Natural killer cell (primary cell): Measurements from ENCODE around the gene SCRT2. TPM values are rescaled to one million over a fixed set of nuclear protein-coding genes. Genes with fewer than 3 reads are reported as not detected.

Experiments
- ATAC-seq, 3 donors: fragments of 150-1000 bp in 2 of 3; fragments of 200-7000 bp in 1 of 3; cut with Tn5 transposase; 1 replicate in 1 of 3; 2 replicates in 2 of 3; pipeline ENCODE4 v1.10.0; 2021; ENCODE audit warnings: mild to moderate bottlenecking in 2 of 3, moderate library complexity in 2 of 3
- DNase-seq, 2 donors: peaks; one replicate each; pipeline versions ENCODE4 v3.0.0 to v3.0.0-alpha.2; 2013 to 2021; ENCODE audit warnings: mixed read lengths in 1 of 2
- H3K27ac ChIP-seq: one replicate; pipeline ENCODE4 v1.5.1; 2013; ENCODE audit warnings: mild to moderate bottlenecking, low read length
- H3K27me3 ChIP-seq: one replicate; pipeline ENCODE4 v1.6.1; 2013; ENCODE audit warnings: low read length; ENCODE audit not compliant: control insufficient read depth, insufficient read depth
- H3K36me3 ChIP-seq: one replicate; pipeline ENCODE4 v1.6.1; 2013; ENCODE audit warnings: low read length; ENCODE audit not compliant: control insufficient read depth, insufficient read depth
- H3K4me1 ChIP-seq: one replicate; pipeline ENCODE4 v1.6.1; 2013; ENCODE audit warnings: low read length; ENCODE audit not compliant: control insufficient read depth, insufficient read depth
- H3K4me3 ChIP-seq: one replicate; pipeline ENCODE4 v1.5.1; 2013; ENCODE audit warnings: low read length
- H3K9me3 ChIP-seq: one replicate; pipeline ENCODE4 v1.6.1; 2013; ENCODE audit warnings: low read length; ENCODE audit not compliant: control insufficient read depth, insufficient read depth
- H3K27ac Mint-ChIP-seq, 2 donors: one replicate each; pipeline ENCODE4 v1.8.0; 2022; ENCODE audit warnings: mild to moderate bottlenecking in 2 of 2, mixed read lengths in 2 of 2, moderate library complexity in 1 of 2
- H3K27me3 Mint-ChIP-seq, 2 donors: one replicate each; pipeline ENCODE4 v1.8.0; 2022; ENCODE audit warnings: low read depth in 2 of 2, mixed read lengths in 2 of 2
- H3K36me3 Mint-ChIP-seq: one replicate; pipeline ENCODE4 v1.8.0; 2022; ENCODE audit warnings: mixed read lengths
- H3K4me1 Mint-ChIP-seq, 2 donors: one replicate each; pipeline ENCODE4 v1.8.0; 2022; ENCODE audit warnings: mixed read lengths in 2 of 2
- H3K4me3 Mint-ChIP-seq: one replicate; pipeline ENCODE4 v1.8.0; 2022; ENCODE audit warnings: mild to moderate bottlenecking, moderate library complexity, mixed read lengths
- H3K9me3 Mint-ChIP-seq, 2 donors: one replicate each; pipeline ENCODE4 v1.8.0; 2022; ENCODE audit warnings: mixed read lengths in 2 of 2
- WGBS: methylation state at CpG from one replicate; pipeline ENCODE4 v1.1.7; 2013; ENCODE audit warnings: missing lambda C conversion rate; ENCODE audit not compliant: insufficient coverage; 5-methylcytosine and 5-hydroxymethylcytosine counted together
- intact Hi-C: fragments of 100-400 bp; cut with micrococcal nuclease; formaldehyde crosslinking; loops from one replicate; pipeline ENCODE4 v1.14.2; 2022
- total RNA-seq, 4 donors: library from RNA; stranded (reverse); fragments of 120-200 nt in 1 of 4; gene quantifications; one replicate each; pipeline versions ENCODE4 v1.2.3 to v1.2.4, GENCODE V29; 2013 to 2022
- TF ChIP-seq, protein P1 (sequence below): fragments of 200-600 bp; IDR thresholded peaks from one replicate; pipeline ENCODE4 v1.8.0; 2022; ENCODE audit warnings: antibody characterized with exemption

Gene SCRT2
- total RNA-seq, 3 donors from 2014 or later (not counting 1 experiment from before 2014, with no cell fraction given), result not detected

DNA sequence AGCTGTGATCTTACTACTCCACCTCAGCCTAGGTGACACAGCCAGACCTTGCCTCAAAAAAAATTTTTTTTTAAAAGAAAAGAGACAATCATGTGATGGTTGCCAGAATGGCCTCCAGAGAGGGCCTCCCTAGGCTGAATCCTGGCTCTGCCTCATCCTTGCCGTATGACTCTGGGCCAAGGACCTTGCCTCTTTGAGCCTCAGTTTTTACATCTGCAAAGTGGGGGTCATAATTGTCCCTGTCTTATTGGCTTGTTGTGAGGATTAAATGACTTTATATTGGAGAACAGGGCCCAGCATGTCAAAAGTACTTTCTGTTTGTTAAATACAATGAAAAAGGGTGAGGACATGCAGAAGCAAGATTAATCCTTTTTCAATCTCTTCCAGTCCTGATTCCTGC is 37.0 kb downstream of the SCRT2 start:
- Mint-ChIP-seq H3K27ac (no peak overlapping the region), H3K4me1 (no peaks in the 10 kb centered on the region), H3K4me3 (no peak overlapping the region), H3K27me3 (peaks cover 0 to 3% of the 10 kb centered on the region in 2 donors), H3K9me3 (no peaks in the 10 kb centered on the region), H3K36me3 (no peaks in the 10 kb centered on the region)
- H3K4me1 ChIP-seq, result peaks cover 7% of the 10 kb centered on the region
- no peak overlapping the region for H3K4me3 ChIP-seq
- H3K27me3 ChIP-seq, result peaks cover 5% of the 10 kb centered on the region
- WGBS, result 100% methylated on average over 1 of the region's 1 CpG
- ATAC-seq (no peak), DNase-seq (no peak)
- no peak overlapping the region for H3K27ac ChIP-seq
- H3K9me3 ChIP-seq, result no peaks in the 10 kb centered on the region
- intact Hi-C loops, result no loop called here
- TF ChIP-seq, protein P1, sequence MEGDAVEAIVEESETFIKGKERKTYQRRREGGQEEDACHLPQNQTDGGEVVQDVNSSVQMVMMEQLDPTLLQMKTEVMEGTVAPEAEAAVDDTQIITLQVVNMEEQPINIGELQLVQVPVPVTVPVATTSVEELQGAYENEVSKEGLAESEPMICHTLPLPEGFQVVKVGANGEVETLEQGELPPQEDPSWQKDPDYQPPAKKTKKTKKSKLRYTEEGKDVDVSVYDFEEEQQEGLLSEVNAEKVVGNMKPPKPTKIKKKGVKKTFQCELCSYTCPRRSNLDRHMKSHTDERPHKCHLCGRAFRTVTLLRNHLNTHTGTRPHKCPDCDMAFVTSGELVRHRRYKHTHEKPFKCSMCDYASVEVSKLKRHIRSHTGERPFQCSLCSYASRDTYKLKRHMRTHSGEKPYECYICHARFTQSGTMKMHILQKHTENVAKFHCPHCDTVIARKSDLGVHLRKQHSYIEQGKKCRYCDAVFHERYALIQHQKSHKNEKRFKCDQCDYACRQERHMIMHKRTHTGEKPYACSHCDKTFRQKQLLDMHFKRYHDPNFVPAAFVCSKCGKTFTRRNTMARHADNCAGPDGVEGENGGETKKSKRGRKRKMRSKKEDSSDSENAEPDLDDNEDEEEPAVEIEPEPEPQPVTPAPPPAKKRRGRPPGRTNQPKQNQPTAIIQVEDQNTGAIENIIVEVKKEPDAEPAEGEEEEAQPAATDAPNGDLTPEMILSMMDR, result no peak
- no peaks in the 10 kb centered on the region for H3K36me3 ChIP-seq

DNA sequence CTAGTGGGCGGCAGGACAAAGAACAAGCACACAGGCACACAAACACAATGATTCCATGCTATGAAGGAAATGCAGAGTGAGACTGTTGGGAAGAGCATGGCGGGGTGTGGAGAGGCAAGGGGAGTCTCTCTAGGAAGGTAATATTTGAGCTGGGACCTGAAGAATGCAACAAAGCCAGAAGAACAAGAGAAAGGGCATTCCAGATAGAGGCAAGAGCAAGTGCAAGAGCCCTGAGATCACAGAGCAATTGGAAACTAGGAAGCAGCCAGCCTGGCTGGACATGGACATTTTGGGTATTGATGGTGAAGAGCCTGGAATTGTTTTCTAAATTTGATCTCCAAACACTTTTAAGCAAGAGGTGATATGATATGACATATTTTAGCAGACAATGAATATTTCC is 38.0 kb downstream of the SCRT2 start:
- H3K9me3 ChIP-seq, result no peaks in the 10 kb centered on the region
- Mint-ChIP-seq H3K27me3 (peaks cover 0 to 3% of the 10 kb centered on the region in 2 donors), H3K9me3 (no peaks in the 10 kb centered on the region), H3K4me1 (no peaks in the 10 kb centered on the region), H3K36me3 (no peaks in the 10 kb centered on the region), H3K27ac (no peak overlapping the region), H3K4me3 (no peak overlapping the region)
- H3K27me3 ChIP-seq, result no peaks in the 10 kb centered on the region
- ATAC-seq (no peak), DNase-seq (no peak)
- no peaks in the 10 kb centered on the region for H3K36me3 ChIP-seq
- WGBS, result 83% methylated on average over 2 of the region's 2 CpGs
- TF ChIP-seq, protein P1, result no peak
- H3K27ac ChIP-seq, result no peak overlapping the region
- intact Hi-C loops, result no loop called here
- no peak overlapping the region for H3K4me3 ChIP-seq
- peaks cover 2% of the 10 kb centered on the region for H3K4me1 ChIP-seq

DNA sequence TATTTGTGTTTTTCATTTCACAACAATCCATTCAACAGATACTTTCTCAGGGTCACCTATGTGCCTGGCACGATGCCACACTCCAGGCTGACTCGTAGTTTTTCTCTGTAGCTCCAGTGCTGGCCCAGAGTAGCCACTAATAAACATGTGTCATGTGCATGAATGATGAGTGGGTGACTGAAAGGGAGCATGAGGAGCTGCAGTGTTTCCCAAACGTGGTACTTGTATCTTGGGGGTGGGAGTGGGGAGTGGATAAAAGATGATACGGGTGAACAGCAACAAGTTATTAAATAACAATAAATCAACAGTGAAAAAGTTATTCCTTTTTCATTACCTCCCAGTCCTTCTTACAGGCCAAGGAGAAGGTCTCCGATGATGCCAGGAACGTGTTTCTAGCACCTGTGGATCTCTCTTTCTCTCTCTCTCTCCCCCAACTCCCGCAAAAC is 39.7 kb downstream of the SCRT2 start:
- no peaks in the 10 kb centered on the region for H3K9me3 ChIP-seq
- Mint-ChIP-seq H3K27me3 (peaks cover 0 to 3% of the 10 kb centered on the region in 2 donors), H3K4me3 (no peak overlapping the region), H3K9me3 (no peaks in the 10 kb centered on the region), H3K36me3 (no peaks in the 10 kb centered on the region), H3K4me1 (no peaks in the 10 kb centered on the region), H3K27ac (no peak overlapping the region)
- no peak overlapping the region for H3K27ac ChIP-seq
- H3K27me3 ChIP-seq, result no peaks in the 10 kb centered on the region
- no peaks in the 10 kb centered on the region for H3K4me1 ChIP-seq
- ATAC-seq, result no peak
- TF ChIP-seq, protein P1, result no peak
- no peak for DNase-seq
- intact Hi-C loops, result no loop called here
- no peak overlapping the region for H3K4me3 ChIP-seq
- H3K36me3 ChIP-seq, result no peaks in the 10 kb centered on the region
- WGBS, result 78% methylated on average over 5 of the region's 7 CpGs
